22Rv1 (cell line): ENCODE results near the gene CLDN11.

Experiments
- ZFX ChIP-seq: fragments of 450-650 bp; IDR thresholded peaks from 2 replicates; pipeline ENCODE4 v1.6.1; 2017; ENCODE audit warnings: antibody characterized with exemption, borderline replicate concordance
- TF ChIP-seq, protein P1 (sequence below): fragments of 450-650 bp; IDR thresholded peaks from 2 replicates; pipeline ENCODE4 v1.5.1; 2017; ENCODE audit warnings: mild to moderate bottlenecking

DNA sequence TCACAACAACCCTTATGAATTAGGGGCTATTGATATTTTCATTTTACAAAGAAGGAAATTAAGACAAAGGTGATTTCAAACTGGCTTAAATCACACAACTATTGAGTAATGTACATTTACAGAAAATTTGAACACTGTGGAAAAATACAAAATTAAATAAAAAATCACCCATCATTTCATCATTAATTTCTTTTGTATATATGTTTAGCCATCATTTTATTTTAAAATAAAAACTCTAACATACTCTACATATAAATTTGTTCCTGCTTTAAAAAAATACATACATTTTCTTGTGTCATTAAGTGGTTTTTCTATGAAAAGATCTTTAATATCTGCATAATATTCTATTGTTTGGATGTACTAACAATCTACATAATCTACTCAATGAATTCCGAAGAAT lies 20.2 kb downstream of the CLDN11 start:
- TF ChIP-seq, protein P1, sequence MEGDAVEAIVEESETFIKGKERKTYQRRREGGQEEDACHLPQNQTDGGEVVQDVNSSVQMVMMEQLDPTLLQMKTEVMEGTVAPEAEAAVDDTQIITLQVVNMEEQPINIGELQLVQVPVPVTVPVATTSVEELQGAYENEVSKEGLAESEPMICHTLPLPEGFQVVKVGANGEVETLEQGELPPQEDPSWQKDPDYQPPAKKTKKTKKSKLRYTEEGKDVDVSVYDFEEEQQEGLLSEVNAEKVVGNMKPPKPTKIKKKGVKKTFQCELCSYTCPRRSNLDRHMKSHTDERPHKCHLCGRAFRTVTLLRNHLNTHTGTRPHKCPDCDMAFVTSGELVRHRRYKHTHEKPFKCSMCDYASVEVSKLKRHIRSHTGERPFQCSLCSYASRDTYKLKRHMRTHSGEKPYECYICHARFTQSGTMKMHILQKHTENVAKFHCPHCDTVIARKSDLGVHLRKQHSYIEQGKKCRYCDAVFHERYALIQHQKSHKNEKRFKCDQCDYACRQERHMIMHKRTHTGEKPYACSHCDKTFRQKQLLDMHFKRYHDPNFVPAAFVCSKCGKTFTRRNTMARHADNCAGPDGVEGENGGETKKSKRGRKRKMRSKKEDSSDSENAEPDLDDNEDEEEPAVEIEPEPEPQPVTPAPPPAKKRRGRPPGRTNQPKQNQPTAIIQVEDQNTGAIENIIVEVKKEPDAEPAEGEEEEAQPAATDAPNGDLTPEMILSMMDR: no peak
- TF ChIP-seq ZFX: no peak
